Esophagus squamous epithelium (tissue), 4 donors: ENCODE measurements around the gene KIF26A.

Experiments used
- CTCF ChIP-seq, 6 experiments: fragments of 450-650 bp in 4 of 6; fragments of 200-600 bp in 2 of 6; sonication (generic) in 2 of 6; IDR thresholded peaks; one replicate each; pipeline ENCODE4 v1.5.1; 2016 to 2019; ENCODE audit warnings: antibody characterized with exemption in 6 of 6, mild to moderate bottlenecking in 4 of 6, moderate library complexity in 4 of 6
- POLR2A ChIP-seq, 4 donors: fragments of 450-650 bp; IDR thresholded peaks; one replicate each; pipeline ENCODE4 v1.6.1; 2017; ENCODE audit warnings: antibody characterized with exemption in 4 of 4, mild to moderate bottlenecking in 4 of 4, moderate library complexity in 3 of 4

DNA sequence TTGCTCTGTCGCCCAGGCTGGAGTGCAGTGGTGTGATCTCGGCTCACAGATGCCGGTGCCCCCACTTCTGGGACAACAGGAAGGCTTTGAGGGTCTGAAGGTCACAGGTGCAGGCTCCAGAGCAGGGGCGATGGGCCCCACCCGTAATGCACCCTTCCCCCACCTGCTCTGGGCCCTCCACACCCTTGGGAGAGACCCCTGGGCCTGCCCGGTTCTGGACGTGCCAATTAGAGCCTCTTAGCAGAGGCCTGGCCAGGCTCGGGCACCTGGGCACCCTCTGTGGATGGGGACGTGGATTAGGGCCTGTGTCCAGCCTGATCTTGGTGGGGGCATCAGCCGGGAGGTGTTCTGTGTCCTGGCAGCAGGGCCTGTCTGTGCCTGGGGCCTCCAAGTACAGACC, 62.2 kb downstream of the KIF26A start:
- no peak for TF ChIP-seq POLR2A (IDR thresholded peaks at IDR 0.05)
- TF ChIP-seq CTCF (IDR thresholded peaks at IDR 0.05): no peak
